Mesodermal cell (in vitro differentiated cells): Measurements from ENCODE around the gene NTNG1.

Experiments
- H3K27ac ChIP-seq: 2 replicates; pipeline ENCODE4 v1.7.0; 2013; ENCODE audit warnings: mild to moderate bottlenecking, low read depth, low read length, moderate library complexity; ENCODE audit not compliant: severe bottlenecking
- H3K36me3 ChIP-seq: 2 replicates; pipeline ENCODE4 v1.7.1; 2013; ENCODE audit warnings: mild to moderate bottlenecking, low read length, moderate library complexity; ENCODE audit not compliant: control insufficient read depth, insufficient read depth
- H3K4me1 ChIP-seq: one replicate; pipeline ENCODE4 v1.7.1; 2013; ENCODE audit warnings: mild to moderate bottlenecking, low read length; ENCODE audit not compliant: insufficient read depth, control insufficient read depth, poor library complexity, severe bottlenecking
- H3K4me3 ChIP-seq: 2 replicates; pipeline ENCODE4 v1.7.0; 2013; ENCODE audit warnings: low read length, control low read depth, mild to moderate bottlenecking; ENCODE audit not compliant: insufficient read depth, poor library complexity, severe bottlenecking; ENCODE audit errors: extremely low read depth
- H3K9me3 ChIP-seq: 2 replicates; pipeline ENCODE4 v1.7.1; 2013; ENCODE audit warnings: mild to moderate bottlenecking, low read length, moderate library complexity; ENCODE audit not compliant: control insufficient read depth
- WGBS, 2 experiments: methylation state at CpG; one replicate each; pipeline ENCODE4 v1.1.5; 2013; ENCODE audit warnings: missing lambda C conversion rate in 2 of 2; ENCODE audit not compliant: insufficient coverage in 2 of 2; 5-methylcytosine and 5-hydroxymethylcytosine counted together

NTNG1 gene

GRCh38 chr1:107286125-107286524 lies 145.3 kb downstream of the NTNG1 start:
- Histone ChIP-seq H3K9me3 (no peaks in the 10 kb centered on the region), H3K4me1 (no peaks in the 10 kb centered on the region), H3K36me3 (no peaks in the 10 kb centered on the region), H3K27ac (no peak overlapping the region), H3K4me3 (no peak overlapping the region)
- no CpG with 5 or more reads among the region's 4 CpGs for WGBS, 2 experiments

- Histone ChIP-seq H3K4me1 (no peaks in the 10 kb centered on the region), H3K36me3 (no peaks in the 10 kb centered on the region), H3K9me3 (no peaks in the 10 kb centered on the region), H3K4me3 (no peak overlapping the region), H3K27ac (no peak overlapping the region)
- 95 to 96% methylated on average over 4 of the region's 5 CpGs for WGBS, 2 experiments
Measured at GRCh38 chr1:107291987-107292386, 151.1 kb downstream of the NTNG1 start.

GRCh38 chr1:107293901-107294613 lies 153.2 kb downstream of the NTNG1 start:
- H3K4me1 ChIP-seq = no peaks in the 10 kb centered on the region
- H3K27ac ChIP-seq = no peak overlapping the region
- WGBS, 2 experiments = 90 to 100% methylated on average over 2 to 4 of the region's 6 CpGs
- H3K4me3 ChIP-seq = no peak overlapping the region
- no peaks in the 10 kb centered on the region for H3K36me3 ChIP-seq
- H3K9me3 ChIP-seq = no peaks in the 10 kb centered on the region

GRCh38 chr1:107294686-107295085 lies 153.8 kb downstream of the NTNG1 start:
- no peaks in the 10 kb centered on the region for H3K4me1 ChIP-seq
- no peaks in the 10 kb centered on the region for H3K9me3 ChIP-seq
- WGBS, 2 experiments = no CpG with 5 or more reads among the region's 1 CpG
- no peak overlapping the region for H3K27ac ChIP-seq
- H3K36me3 ChIP-seq = no peaks in the 10 kb centered on the region
- H3K4me3 ChIP-seq = no peak overlapping the region

- no peak overlapping the region for H3K4me3 ChIP-seq
Measured at GRCh38 chr1:107297681-107298080, 156.8 kb downstream of the NTNG1 start.

GRCh38 chr1:107298526-107298925 lies 157.7 kb downstream of the NTNG1 start:
- WGBS, 2 experiments = 40% methylated on average over 1 of the region's 1 CpG; no CpG with 5 or more reads in 1 of the 2 experiments
- H3K27ac ChIP-seq = no peak overlapping the region
- H3K9me3 ChIP-seq = no peaks in the 10 kb centered on the region
- no peaks in the 10 kb centered on the region for H3K4me1 ChIP-seq
- H3K4me3 ChIP-seq = no peak overlapping the region
- H3K36me3 ChIP-seq = no peaks in the 10 kb centered on the region

More at GRCh38 chr1:107297681-107298080, 156.8 kb downstream of the NTNG1 start:
- no peaks in the 10 kb centered on the region for H3K36me3 ChIP-seq
- H3K9me3 ChIP-seq = no peaks in the 10 kb centered on the region
- WGBS, 2 experiments = 80% methylated on average over 1 of the region's 1 CpG; no CpG with 5 or more reads in 1 of the 2 experiments
- H3K27ac ChIP-seq = no peak overlapping the region
- H3K4me1 ChIP-seq = no peaks in the 10 kb centered on the region

GRCh38 chr1:107299521-107299920 lies 158.7 kb downstream of the NTNG1 start:
- Histone ChIP-seq H3K4me3 (no peak overlapping the region), H3K27ac (no peak overlapping the region), H3K36me3 (no peaks in the 10 kb centered on the region), H3K4me1 (no peaks in the 10 kb centered on the region), H3K9me3 (no peaks in the 10 kb centered on the region)
- WGBS, 2 experiments = 80 to 88% methylated on average over 1 of the region's 3 CpGs

GRCh38 chr1:107309962-107310361 lies 169.1 kb downstream of the NTNG1 start:
- Histone ChIP-seq H3K9me3 (no peaks in the 10 kb centered on the region), H3K4me3 (no peak overlapping the region), H3K36me3 (no peaks in the 10 kb centered on the region), H3K4me1 (no peaks in the 10 kb centered on the region), H3K27ac (no peak overlapping the region)
- no CpG with 5 or more reads among the region's 1 CpG for WGBS, 2 experiments

GRCh38 chr1:107315652-107316051 lies 174.8 kb downstream of the NTNG1 start:
- Histone ChIP-seq H3K4me3 (no peak overlapping the region), H3K27ac (no peak overlapping the region), H3K36me3 (no peaks in the 10 kb centered on the region), H3K9me3 (no peaks in the 10 kb centered on the region), H3K4me1 (no peaks in the 10 kb centered on the region)
- 0% methylated on average over 1 of the region's 1 CpG for WGBS, 2 experiments

GRCh38 chr1:107318932-107319331 lies 178.1 kb downstream of the NTNG1 start:
- H3K36me3 ChIP-seq = no peaks in the 10 kb centered on the region
- 60 to 80% methylated on average over 1 to 2 of the region's 2 CpGs for WGBS, 2 experiments
- no peaks in the 10 kb centered on the region for H3K4me1 ChIP-seq
- H3K9me3 ChIP-seq = no peaks in the 10 kb centered on the region
- no peak overlapping the region for H3K27ac ChIP-seq
- no peak overlapping the region for H3K4me3 ChIP-seq

- 93% methylated on average over 3 of the region's 3 CpGs; no CpG with 5 or more reads in 1 of the 2 experiments for WGBS, 2 experiments
- H3K27ac ChIP-seq = no peak overlapping the region
- no peaks in the 10 kb centered on the region for H3K4me1 ChIP-seq
- H3K4me3 ChIP-seq = no peak overlapping the region
- no peaks in the 10 kb centered on the region for H3K36me3 ChIP-seq
- no peaks in the 10 kb centered on the region for H3K9me3 ChIP-seq
Measured at GRCh38 chr1:107323784-107324183, 182.9 kb downstream of the NTNG1 start.
